Jurkat, Clone E6-1 (cell line): Measurements from ENCODE around the gene SARNP.
A peak's percentile ranks its signal among the peaks of the same experiment; 100 is the strongest.

ENCODE experiments used
- DNase-seq: peaks from one replicate; pipeline ENCODE4 v3.0.0-alpha.2; 2011; ENCODE audit warnings: low read depth, low spot score
- H3K4me3 ChIP-seq: 2 replicates; pipeline ENCODE4 v1.5.1; 2011; ENCODE audit warnings: mild to moderate bottlenecking, low read length, control low read depth, moderate library complexity

The SARNP gene

DNA sequence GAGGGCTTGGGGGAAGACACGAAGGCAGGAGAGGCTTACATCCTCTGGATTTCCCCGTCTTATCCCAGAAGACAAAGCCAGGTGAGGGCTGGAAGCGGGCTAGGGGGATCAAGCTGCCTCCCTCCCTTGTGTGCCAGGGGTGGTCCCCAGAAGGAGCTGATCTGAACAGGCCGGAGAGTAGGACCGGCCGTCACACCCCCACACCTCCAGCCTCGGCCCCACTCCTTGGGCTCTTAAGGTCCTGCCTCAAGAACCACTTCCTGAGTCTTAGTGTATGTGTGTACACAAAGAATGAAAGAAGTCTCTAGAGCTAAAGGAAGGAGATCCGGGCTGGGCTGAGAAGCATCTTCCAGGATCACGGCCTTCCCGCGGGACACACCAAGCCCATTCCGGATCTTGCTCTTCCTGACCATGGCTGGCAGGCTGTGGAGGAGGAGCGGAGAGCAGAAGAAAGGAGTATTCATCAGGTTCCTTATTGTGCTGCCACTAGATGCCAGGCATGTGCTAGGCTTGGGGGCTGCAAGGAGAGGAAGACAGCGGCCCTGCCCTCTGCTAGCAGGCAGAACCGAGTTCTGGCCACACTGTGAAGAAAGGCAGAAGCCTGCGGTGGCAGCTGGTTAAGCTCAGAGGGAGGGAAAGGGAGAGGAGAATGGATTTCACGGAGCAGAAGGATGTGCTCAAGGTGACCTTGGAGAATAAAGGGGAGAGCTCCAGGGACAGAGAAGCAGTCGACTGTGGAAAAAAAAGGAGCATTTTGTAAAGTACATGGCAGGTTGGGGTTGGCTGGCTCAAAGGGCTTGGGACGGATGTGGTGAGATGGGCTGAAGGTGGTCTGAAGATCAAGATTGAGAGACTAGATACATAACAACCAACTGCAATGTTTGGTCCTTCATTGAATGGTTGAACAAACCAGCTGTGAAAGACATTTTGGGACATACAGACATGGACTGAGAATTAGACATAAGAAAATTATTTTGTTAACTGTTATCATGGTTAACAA is 87.4 kb downstream of the SARNP start:
- no peak for DNase-seq
- H3K4me3 ChIP-seq, result peak overlapping the region; percentile 86

DNA sequence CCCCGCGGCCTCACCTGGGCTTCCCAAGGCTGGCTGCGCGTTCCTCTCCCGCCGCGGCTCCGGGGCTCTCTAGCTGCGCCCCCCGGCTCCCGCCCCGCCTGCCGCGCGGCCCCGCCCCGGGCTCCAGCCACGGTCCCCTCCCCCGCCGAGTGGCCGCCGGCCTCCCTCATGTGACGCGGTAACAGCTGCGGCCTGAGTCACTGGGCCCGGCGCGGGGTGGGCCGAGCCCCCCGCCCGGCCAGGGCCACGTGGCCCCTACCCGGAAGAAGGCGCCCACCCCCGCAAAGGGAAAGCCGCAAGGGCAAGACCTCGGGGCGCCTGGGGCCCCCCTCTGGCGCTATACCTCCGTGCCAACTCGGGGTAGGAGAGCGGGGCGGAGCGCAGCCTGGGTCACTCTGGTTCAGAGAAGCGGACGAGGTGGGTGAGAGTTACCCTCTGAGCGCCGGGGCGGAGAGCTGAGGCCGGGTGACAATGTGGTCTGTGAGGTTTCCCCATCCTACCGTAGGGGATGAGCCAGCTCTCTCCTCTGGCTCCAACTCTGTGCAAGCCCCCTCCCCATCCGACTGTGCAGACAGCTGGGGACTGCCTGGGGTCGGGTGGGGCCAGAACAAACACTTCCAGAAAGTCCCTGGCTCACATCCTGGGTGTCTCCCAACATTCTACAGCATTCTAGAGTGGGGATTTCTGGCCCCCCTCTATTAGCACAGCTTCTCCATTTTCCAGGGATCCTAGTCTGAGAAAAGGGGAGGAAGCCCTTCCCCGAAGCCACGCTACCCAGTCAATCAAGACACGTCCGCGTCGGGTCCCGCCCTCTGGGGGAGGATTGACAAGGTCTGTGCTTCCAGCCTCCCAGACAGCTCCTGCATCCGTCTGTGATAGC is 88.3 kb downstream of the SARNP start, which contains the start of gene CD63:
TSS of gene CD63 (minus strand) at position 71 of the 880 bp plus-strand sequence. CDS start 668 bp downstream, outside the sequence.
- H3K4me3 ChIP-seq, result peak within 1 kb of the TSS; percentile 86
- peak; percentile 67 for DNase-seq

- H3K4me3 ChIP-seq, result peak overlapping the region; percentile 86
- DNase-seq, result no peak
Measured at GRCh38 chr12:55728186-55728938, 89.2 kb downstream of the SARNP start.

DNA sequence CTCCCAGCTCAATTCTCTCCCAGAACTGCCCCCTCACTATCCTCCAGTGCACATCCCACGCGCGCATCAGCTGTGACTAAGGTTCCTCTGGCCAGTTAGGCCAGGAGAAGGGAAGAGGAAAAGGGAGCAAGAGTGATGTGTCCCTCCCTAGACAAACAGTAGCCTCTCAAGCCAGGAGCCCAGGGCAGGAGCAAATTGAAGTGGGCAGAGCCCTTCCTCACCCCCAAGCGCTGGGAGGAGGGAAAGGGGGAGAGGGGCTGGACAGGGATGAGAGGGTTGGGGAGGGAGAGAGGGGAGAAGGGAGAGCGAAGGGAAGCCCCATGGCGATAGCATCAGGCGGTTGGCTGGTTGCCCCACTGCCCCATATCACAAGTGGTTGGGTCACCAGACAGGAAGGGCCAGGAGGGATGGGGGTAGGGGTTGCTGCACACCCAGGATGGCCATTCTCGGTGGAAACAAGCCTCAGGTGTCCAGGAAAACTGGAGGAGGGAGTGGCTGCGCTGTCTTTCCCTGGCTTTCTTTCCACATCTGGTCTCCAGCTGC is 89.8 kb downstream of the SARNP start:
- no peak for DNase-seq
- H3K4me3 ChIP-seq, result peak overlapping the region; percentile 86

GRCh38 chr12:55726971-55727370 is 90.6 kb downstream of the SARNP start:
- no peak for DNase-seq
- no peak overlapping the region for H3K4me3 ChIP-seq

- no peak overlapping the region for H3K4me3 ChIP-seq
- no peak for DNase-seq
Measured at GRCh38 chr12:55725556-55725955, 92.0 kb downstream of the SARNP start.

DNA sequence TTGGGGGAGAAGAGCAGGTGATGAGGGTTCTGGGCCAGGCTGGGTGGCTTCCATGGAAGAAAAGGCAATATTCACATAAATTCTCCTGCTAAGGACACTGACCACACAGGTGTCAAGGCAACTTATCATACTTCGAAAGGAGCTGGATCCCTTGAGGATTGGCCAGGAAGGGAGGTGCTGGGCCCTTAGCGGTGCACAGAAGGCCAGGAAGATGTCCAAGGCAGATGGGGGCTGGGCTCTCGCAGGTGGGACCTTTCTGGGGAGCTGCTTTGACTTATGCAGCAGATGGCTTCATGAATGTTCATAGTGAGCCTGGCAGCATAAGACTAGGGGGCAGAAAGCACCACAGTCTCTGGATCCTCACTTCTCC is 92.6 kb downstream of the SARNP start:
- no peak for DNase-seq

GRCh38 chr12:55724226-55724939 is 93.1 kb downstream of the SARNP start:
- DNase-seq, result no peak
- no peak overlapping the region for H3K4me3 ChIP-seq

More for the DNA sequence above, 92.6 kb downstream of the SARNP start:
- no peak overlapping the region for H3K4me3 ChIP-seq

GRCh38 chr12:55723516-55724225 is 93.9 kb downstream of the SARNP start:
- no peak for DNase-seq
- no peak overlapping the region for H3K4me3 ChIP-seq

DNA sequence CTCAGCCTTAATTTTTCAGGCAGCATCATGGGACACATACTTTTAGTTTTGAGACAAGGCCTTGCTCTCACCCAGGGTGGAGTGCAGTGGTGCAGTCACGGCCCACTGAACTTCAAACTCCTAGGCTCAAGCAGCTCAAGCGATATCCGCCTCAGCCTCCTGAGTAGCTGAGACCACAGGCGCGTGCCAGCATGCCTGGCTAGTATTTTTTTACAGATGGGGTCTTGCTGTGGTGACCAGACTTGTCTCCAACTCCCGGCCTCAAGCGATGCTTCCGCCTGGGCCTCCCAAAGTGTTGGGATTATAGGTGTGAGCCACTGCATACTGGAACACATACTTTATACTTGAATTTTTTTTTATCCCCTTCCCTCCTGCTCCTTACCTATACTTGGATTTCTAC is 94.6 kb downstream of the SARNP start:
- H3K4me3 ChIP-seq, result no peak overlapping the region
- no peak for DNase-seq

DNA sequence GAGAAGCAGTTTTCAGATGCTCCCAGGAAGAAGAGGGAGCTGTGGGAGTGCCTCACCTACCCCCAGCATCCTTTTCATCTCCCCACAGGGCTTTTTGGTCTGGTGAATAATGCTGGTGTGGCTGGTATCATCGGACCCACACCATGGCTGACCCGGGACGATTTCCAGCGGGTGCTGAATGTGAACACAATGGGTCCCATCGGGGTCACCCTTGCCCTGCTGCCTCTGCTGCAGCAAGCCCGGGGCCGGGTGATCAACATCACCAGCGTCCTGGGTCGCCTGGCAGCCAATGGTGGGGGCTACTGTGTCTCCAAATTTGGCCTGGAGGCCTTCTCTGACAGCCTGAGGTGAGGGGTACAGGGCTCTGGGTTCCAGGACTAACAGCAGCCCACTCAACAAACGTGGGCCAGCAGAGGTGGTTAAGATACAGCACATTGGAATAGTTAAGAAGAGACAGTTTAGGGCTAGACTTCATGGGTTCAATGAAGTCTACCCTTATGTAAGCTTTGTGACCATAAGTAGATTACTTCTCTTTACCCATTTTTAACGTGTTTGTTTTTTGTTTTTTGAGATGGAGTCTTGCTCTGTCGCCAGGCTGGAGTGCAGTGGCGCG is 95.8 kb downstream of the SARNP start:
- H3K4me3 ChIP-seq, result no peak overlapping the region
- no peak for DNase-seq

GRCh38 chr12:55720894-55721444 is 96.6 kb downstream of the SARNP start:
- no peak overlapping the region for H3K4me3 ChIP-seq
- DNase-seq, result no peak

- DNase-seq, result no peak
- no peak within 1 kb of the TSS for H3K4me3 ChIP-seq
Measured at GRCh38 chr12:55720071-55720564, 97.4 kb downstream of the SARNP start, which contains the start of gene RDH5. TSS of gene RDH5 (plus strand) at chr12:55720393. CDS start at chr12:55721185, 792 bp downstream.

DNA sequence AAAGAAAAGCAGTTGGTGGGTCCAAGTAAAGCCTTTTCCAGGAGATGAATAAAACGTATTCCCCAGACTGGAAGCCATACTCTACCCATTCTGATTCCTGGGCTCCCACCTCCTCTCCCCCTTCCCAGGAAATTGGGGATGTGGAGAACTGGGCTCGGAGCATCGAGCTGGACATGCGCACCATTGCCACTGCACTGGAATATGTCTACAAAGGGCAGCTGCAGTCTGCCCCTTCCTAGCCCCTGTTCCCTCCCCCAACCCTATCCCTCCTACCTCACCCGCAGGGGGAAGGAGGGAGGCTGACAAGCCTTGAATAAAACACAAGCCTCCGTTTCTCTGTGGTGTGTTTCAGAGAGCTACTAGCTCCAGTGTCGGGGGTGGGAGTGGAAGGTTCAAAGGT is 98.2 kb downstream of the SARNP start:
- no peak overlapping the region for H3K4me3 ChIP-seq
- no peak for DNase-seq

DNA sequence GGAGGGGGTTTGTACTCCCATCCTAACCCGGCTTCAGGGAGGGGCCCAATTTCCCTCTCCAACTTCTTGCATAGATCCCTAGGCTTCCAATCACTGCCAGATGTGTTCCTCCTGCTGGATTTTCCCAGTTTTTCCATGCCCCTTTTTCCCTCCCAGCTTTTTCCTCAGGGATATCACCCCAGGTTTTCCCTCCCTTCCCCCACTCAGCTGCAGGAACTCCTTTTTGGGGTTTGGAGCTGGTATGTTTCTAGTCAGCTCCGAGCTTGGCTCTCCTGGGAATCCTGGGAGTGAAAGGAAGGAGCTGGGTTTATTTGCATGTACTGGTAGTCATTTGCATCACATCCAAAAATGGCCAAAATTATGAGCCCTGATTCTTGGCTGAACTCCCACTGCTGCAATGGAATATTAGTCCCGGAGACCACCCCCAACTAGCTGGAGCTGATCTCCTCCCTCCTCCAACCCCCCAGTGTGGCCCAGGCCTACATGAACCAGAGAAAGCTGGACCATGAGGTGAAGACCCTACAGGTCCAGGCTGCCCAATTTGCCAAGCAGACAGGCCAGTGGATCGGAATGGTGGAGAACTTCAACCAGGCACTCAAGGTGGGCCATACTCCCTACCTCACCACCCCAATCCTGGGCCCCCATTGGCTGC is 98.8 kb downstream of the SARNP start:
- DNase-seq, result no peak
- H3K4me3 ChIP-seq, result no peak overlapping the region

- no peak overlapping the region for H3K4me3 ChIP-seq
- DNase-seq, result no peak
Measured at GRCh38 chr12:55718015-55718414, 99.5 kb downstream of the SARNP start.
